Suprapubic skin (tissue), 3 donors: ENCODE results near the gene PHYHIPL.

ENCODE experiments used
- EP300 ChIP-seq: sonication (generic); formaldehyde crosslinking; IDR thresholded peaks from one replicate; pipeline ENCODE4 v1.6.1; 2017; ENCODE audit warnings: antibody characterized with exemption
- POLR2A ChIP-seq, 2 donors: fragments of 450-650 bp; IDR thresholded peaks; one replicate each; pipeline ENCODE4 v1.6.1; 2017; ENCODE audit warnings: antibody characterized with exemption in 2 of 2, mild to moderate bottlenecking in 2 of 2, moderate library complexity in 2 of 2
- TF ChIP-seq, protein P1 (sequence below), 2 donors: fragments of 200-600 bp in 1 of 2; fragments of 450-650 bp in 1 of 2; sonication (generic) in 1 of 2; IDR thresholded peaks; one replicate each; pipeline ENCODE4 v1.5.1; 2016 to 2019; ENCODE audit warnings: antibody characterized with exemption in 2 of 2, mild to moderate bottlenecking in 1 of 2, moderate library complexity in 1 of 2

GRCh38 chr10:59276133-59276532 lies 99.7 kb downstream of the PHYHIPL start:
- TF ChIP-seq POLR2A (IDR thresholded peaks at IDR 0.05) (no peak), EP300 (no peak)
- TF ChIP-seq, protein P1, sequence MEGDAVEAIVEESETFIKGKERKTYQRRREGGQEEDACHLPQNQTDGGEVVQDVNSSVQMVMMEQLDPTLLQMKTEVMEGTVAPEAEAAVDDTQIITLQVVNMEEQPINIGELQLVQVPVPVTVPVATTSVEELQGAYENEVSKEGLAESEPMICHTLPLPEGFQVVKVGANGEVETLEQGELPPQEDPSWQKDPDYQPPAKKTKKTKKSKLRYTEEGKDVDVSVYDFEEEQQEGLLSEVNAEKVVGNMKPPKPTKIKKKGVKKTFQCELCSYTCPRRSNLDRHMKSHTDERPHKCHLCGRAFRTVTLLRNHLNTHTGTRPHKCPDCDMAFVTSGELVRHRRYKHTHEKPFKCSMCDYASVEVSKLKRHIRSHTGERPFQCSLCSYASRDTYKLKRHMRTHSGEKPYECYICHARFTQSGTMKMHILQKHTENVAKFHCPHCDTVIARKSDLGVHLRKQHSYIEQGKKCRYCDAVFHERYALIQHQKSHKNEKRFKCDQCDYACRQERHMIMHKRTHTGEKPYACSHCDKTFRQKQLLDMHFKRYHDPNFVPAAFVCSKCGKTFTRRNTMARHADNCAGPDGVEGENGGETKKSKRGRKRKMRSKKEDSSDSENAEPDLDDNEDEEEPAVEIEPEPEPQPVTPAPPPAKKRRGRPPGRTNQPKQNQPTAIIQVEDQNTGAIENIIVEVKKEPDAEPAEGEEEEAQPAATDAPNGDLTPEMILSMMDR (IDR thresholded peaks at IDR 0.05), result no peak
